Measurements from ENCODE around the gene LILRA2. TPM values are rescaled to one million over a fixed set of nuclear protein-coding genes. Genes with fewer than 3 reads are reported as not detected.
A peak's percentile ranks its signal among the peaks of the same experiment; 100 is the strongest.

LILRA2 gene
- total and polyA plus RNA-seq, 8 donors, result 0.86 to 39.7 (median 1.1) TPM

GRCh38 chr19:54548806-54549205, 24.8 kb upstream of the LILRA2 start:
- no peaks in the 10 kb centered on the region for H3K9me3 ChIP-seq
- DNase-seq (no peak), ATAC-seq (no peak)
- TF ChIP-seq CTCF (IDR thresholded peaks at IDR 0.05), result no peak
- H3K36me3 ChIP-seq, result no peaks in the 10 kb centered on the region
- H3K27me3 ChIP-seq, result peaks cover 0 to 27% of the 10 kb centered on the region in 2 donors
- H3K4me3 ChIP-seq, result no peak overlapping the region
- H3K4me1 ChIP-seq, result no peaks in the 10 kb centered on the region
- H3K27ac ChIP-seq, result no peak overlapping the region
- intact Hi-C loops (cut with DNase I), result no loop called here

GRCh38 chr19:54549224-54549623, 24.4 kb upstream of the LILRA2 start:
- TF ChIP-seq CTCF (IDR thresholded peaks at IDR 0.05), result no peak
- H3K27ac ChIP-seq, result no peak overlapping the region
- intact Hi-C loops (cut with DNase I), result no loop called here
- no peaks in the 10 kb centered on the region for H3K4me1 ChIP-seq
- no peak overlapping the region for H3K4me3 ChIP-seq
- peaks cover 0 to 30% of the 10 kb centered on the region in 2 donors for H3K27me3 ChIP-seq
- no peak for ATAC-seq
- H3K36me3 ChIP-seq, result no peaks in the 10 kb centered on the region
- no peaks in the 10 kb centered on the region for H3K9me3 ChIP-seq
- DNase-seq, result no peak

GRCh38 chr19:54551293-54551692, 22.3 kb upstream of the LILRA2 start:
- H3K27me3 ChIP-seq, result peaks cover 0 to 47% of the 10 kb centered on the region in 2 donors
- intact Hi-C loops (cut with DNase I), result no loop called here
- H3K9me3 ChIP-seq, result no peaks in the 10 kb centered on the region
- DNase-seq, result no peak
- no peak overlapping the region for H3K4me3 ChIP-seq
- TF ChIP-seq CTCF (IDR thresholded peaks at IDR 0.05), result no peak
- H3K4me1 ChIP-seq, result no peaks in the 10 kb centered on the region
- ATAC-seq, result no peak
- H3K27ac ChIP-seq, result no peak overlapping the region
- H3K36me3 ChIP-seq, result no peaks in the 10 kb centered on the region

- DNase-seq (peak in 2 of 4 donors; percentile 50 to 87), ATAC-seq (peak; percentile 53)
- TF ChIP-seq CTCF (IDR thresholded peaks at IDR 0.05), result no peak
- H3K4me3 ChIP-seq, result no peak overlapping the region
- intact Hi-C loops (cut with DNase I), result no loop called here
- H3K36me3 ChIP-seq, result no peaks in the 10 kb centered on the region
- peaks cover 0 to 39% of the 10 kb centered on the region in 2 donors for H3K27me3 ChIP-seq
- no peaks in the 10 kb centered on the region for H3K9me3 ChIP-seq
- H3K27ac ChIP-seq, result no peak overlapping the region
- H3K4me1 ChIP-seq, result no peaks in the 10 kb centered on the region
Observed at GRCh38 chr19:54551950-54552912, 21.4 kb upstream of the LILRA2 start.

GRCh38 chr19:54552913-54553310, 20.7 kb upstream of the LILRA2 start:
- no peaks in the 10 kb centered on the region for H3K4me1 ChIP-seq
- no peak for ATAC-seq
- intact Hi-C loops (cut with DNase I), result no loop called here

More at GRCh38 chr19:54552913-54553310, 20.7 kb upstream of the LILRA2 start:
- H3K9me3 ChIP-seq, result no peaks in the 10 kb centered on the region
- no peaks in the 10 kb centered on the region for H3K36me3 ChIP-seq
- H3K27me3 ChIP-seq, result peaks cover 0 to 39% of the 10 kb centered on the region in 2 donors
- H3K27ac ChIP-seq, result no peak overlapping the region
- TF ChIP-seq CTCF (IDR thresholded peaks at IDR 0.05), result no peak
- no peak for DNase-seq
- no peak overlapping the region for H3K4me3 ChIP-seq
